Activated CD4-positive, alpha-beta T cell treated with anti-CD3 and anti-CD28 coated beads, Interleukin-2, amount 50 U/mL, for 1 hour (primary cell): ENCODE measurements around the gene ETFA.

ENCODE experiments used
- DNase-seq: peaks from one replicate; pipeline ENCODE4 v3.0.0-alpha.2; 2020

Gene ETFA

DNA sequence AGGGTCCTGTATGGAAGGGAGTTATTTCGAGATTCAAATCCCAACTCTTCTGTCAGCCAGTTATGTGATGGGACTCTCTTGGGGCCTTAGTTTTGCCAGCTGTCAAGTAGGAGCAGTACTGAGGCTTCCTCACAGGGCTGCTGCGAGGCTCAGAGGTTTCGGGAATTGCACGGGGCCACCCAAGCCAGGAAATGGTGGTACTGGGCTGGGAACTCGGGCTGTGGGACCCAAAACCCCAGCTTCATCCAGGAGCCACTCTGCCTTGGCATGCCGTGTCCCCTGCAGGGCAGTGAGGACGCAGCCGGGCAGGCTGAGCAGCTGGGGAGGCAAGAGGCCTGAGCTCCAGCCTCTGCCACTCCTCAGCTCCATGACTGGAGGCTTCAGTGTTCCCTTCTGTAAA is 118.6 kb downstream of the ETFA start:
- no peak for DNase-seq

DNA sequence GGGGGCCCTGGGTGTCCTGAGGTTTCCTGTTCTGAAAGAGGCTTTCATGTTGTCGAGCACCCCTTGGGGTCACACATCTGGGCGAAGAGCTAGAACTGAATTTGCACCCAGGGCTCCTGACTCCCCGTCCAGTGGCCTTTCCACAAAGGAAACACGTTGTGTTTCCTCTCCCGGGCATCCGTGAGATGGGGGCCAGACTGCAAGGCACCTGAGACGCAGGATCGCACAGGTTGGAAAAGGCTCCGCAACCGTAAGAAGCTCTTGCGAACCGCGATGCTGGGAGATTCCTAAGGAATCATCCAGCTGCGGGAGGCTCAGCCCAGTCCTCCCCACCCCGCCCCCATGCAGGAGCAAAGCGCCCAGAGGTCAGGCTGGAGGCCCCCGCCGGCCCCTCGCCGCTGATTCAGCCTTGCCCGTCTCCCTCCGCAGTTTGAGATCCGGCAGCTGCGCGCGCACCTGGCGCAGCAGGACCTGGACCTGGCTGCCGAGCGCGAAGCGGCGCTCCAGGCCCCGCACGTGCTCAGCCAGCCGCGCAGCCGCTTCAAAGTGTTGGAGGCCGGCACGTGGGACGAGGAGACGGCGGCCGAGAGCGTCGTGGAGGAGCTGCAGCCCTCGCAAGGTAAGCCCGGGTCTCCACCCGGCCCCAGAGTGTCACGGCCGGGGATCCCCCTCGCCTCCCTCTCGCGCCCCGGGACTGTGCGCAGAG is 119.6 kb downstream of the ETFA start:
- DNase-seq: no peak

DNA sequence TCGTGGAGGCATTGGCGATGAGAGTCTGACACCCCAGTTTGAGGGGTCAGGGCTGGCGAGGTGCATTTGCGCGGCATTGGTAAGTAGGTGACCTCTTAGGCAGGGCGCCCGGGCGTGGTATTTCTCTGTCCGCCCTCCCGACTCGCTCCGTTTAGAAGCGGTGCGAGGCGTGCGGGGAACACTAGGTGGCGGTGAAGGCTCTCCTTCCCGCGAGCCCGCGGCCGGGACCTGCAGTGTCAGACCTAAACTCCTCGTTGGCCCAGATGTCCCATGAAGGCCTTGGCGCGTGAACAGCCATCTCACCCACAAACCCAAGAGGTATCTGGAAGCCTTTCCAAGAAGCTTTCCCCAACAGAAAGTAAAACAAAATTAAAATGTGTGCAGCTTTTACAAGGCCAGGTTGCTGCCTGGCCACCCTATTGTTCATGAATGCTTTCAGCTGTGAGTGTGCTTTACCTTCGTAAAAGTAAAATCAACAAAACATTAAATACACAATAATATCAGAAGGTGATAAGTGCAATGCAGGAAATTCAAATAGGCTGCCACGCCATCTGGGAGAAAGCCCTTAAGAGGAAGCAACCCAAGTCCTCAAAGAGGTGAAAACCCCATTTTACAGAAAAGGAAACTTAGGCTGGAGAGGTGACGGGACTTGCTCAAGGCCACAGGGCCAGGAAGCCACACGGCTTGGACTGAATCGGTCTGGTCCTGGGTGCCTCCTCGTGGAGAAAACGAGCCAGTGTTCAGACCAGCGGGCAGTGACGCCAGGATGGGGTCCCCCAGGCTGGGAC is 120.3 kb downstream of the ETFA start:
- DNase-seq: peak; percentile 59

DNA sequence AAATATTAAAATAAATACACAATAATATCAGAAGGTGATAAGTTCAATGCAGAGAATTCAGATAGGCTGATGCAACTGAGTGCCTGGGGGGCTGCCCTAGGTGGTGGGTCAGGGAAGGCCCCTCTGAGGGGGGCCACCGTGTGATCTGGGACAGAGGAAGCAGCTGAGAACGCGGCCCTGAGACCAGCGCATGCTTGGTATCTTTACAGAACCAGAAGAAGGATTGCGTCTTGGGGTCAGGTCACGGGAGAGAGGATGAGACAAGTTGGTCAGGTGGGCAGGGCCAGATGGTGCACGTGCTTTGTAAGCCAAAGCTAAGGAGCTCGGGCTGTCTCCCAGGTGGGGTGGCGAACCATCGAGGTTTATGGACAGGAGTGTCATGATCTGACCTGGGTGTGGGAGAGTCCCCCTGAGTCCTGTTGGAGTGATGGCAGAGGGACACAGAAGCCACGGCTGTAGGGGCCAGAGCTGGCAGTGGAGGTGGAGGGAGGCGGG is 121.2 kb downstream of the ETFA start:
- DNase-seq: no peak

DNA sequence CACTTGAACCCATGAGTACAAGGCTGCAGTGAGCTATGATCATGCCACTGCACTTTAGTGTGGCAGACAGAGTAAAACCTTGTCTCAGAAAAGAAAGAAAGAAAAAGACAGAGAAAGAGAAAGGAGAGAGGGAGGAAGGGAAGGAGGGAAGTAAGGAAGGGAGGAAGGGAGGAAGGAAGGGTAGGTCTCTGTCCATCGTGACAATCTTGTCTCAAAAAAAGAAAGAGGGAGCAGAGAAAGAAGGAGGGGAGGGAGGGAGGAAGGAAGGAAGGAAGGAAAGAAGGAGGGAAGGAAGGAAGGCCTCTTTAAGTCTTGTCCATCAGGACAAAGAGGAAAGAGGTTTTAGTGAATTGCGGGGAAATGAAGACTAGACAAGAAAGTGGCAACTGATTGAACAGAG is 122.2 kb downstream of the ETFA start:
- DNase-seq: no peak

DNA sequence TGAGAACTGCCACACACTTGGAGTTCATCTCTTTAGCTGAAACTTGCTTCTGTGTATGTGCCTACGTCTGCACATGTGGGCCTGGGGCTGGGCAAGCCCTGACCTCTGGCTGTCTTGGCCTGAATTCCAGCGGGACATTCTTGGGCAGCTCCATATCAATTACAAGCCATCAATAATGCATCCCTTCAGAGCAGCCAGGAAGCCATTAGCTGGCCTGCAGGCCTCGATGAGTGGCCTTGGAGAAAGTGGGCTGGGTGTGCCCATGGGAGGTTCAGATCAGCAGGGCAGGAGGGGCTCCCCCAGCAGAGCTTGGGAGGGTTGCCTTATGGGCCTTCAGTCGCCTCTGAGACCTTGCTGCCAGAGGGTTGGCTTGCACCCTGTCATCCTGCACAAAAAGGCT is 124.1 kb downstream of the ETFA start:
- no peak for DNase-seq

DNA sequence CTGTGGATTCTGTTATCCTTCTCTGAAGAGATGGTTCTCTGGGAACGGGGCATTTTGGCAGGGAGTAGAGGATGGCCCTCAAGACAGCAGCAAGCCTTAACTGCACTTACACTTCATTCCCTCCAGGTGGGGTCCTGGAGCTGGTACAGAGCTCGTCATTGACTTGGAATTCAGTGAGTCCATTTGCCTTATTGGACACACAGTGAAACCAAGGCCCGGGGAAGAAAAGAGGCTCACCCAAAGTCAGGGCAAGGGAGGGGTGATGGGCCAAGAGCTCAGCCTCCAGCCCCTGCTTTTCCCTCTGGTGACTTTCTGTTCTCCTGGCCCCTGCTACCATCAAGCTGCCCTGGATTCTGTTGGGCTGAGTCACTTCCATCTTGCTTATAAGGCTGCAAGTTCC is 125.6 kb downstream of the ETFA start:
- no peak for DNase-seq

DNA sequence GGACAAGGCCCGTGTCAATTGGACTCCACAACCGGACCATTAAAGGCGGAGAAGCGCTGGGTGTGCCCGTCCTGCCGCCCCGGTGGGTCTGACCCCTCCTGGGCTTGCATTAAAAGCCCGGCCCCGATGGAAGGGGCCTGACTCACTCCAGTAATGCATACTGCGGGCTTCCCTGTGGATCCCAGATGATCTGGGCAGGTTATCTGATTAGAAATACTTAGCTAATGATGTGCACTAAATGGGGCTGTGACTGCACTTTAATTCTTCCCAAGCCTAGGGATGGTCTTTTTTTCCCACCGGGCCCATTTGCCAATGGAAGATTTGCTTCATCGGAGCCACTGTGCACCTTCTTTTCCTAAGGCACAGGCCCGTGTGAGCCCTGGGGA is 126.6 kb downstream of the ETFA start:
- no peak for DNase-seq

DNA sequence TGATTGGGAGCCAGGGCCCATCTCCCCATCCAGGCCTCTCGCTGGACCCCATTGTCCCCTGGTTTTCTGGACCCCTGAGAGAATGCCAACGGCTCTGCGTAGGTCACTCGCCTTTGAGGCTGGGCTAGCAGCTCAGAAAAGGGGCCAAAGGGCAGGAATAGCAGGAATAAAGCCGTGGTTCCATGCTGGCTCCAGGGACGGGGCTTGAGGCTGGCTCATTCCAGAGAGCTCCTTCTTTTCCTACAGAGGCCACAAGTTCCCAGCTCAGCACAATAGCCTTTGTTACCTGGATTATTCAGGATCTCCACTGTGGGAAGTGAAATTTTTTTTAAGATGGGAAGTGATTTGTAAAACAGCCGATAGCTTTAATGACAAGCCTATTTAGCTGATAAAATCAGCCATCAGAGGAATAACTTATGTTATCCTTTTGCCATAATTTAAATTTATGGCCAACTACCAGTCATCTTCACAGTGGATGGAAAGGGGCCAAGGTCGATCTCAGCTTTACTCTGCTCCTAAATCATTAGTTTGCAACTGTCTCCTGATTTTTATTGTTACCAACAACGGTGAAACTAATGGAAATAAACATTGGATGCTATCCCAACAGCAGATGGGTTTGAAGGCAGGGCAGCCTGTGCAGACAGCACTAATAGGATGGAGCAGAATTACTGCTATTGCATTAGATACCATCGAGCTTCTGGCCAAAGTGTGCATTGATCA is 127.2 kb downstream of the ETFA start:
- DNase-seq: no peak

DNA sequence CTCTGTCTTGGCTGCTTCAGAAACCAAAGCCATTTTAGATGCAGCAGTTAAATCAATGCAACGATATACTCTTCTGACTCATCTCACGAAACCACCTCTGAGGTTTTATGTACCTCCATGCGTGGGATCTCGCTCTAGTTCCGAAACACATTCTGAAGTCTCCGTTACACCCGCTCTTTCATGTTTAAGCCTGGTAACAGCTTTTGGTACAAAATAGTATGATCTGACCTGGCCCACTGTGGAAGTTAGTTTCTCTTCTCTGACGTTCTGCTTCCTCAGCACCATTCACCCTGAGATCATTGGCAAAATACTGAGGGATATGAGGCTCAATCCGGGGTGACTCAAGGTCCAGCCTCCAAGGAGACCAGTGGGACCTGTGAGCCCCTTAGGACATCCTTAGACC is 129.6 kb downstream of the ETFA start:
- DNase-seq: no peak

DNA sequence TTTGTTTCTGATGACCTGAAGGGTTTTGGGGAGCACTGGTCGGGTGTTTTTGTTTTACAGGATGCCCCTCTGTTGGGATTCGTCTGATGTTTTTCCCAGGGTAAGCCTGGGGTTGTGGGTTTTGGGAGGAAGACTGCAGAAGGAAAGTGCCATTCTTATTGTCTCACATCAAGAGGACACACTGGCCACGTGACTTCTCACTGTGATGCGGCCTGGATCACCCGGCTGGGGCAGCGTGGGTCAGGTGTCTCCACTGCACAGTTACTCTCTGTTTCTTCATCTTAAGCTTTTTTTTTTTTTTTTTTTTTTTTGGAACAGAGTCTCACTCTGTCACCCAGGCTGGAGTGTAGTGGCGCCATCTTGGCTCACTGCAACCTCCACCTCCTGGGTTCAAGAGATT is 130.9 kb downstream of the ETFA start:
- DNase-seq: no peak

DNA sequence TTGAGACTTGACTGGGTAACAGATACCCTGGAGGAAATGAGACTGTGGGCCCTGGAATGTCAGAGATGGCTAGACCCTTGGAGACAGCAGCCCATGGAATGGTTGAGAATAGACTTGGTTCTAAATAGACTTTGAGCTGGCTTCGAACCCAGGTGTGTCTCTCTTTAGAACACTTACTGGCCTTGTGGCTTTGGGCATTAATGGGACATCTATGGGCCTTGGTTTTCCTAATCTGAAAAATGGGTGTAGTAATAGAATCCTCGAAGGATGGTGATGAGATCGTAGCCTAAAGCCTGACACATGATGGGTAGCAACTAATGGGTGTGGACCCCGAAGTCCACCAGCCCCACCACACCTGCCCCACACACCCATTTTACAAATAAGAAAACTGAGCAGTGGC is 132.2 kb downstream of the ETFA start:
- no peak for DNase-seq

DNA sequence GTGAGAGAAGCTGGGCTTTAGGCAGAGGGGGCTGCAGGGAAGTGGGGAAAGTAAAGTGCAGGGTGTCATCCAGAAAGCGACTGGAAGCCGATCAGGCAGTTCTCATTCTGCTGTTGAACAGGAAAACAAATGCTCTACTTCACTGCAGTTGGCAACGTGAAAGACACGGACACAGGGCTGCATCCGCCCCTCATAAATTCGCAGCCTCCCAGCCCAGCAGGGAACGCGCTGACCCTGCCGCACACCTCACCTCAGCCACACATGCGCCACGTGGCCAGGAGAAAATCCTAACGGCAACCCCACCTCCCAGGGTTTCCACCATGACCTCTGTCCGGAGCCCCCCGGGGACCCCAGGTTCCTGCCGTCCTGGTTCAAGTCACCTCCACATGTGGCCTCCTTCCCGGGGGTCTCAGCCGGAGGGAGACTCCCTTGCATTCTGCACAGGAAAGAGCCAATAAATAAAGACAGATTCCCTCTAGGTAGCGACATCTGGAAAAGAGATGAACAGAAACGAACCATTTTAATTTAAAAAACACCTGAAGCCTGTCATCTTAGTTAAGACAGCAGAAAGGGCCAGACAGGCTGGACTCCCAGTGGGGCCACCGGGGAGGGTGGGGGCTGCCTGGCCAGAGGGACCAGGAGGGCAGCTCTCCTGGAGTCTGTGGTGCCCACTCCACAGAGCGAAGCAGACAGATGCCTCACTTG is 132.8 kb downstream of the ETFA start:
- DNase-seq: no peak

DNA sequence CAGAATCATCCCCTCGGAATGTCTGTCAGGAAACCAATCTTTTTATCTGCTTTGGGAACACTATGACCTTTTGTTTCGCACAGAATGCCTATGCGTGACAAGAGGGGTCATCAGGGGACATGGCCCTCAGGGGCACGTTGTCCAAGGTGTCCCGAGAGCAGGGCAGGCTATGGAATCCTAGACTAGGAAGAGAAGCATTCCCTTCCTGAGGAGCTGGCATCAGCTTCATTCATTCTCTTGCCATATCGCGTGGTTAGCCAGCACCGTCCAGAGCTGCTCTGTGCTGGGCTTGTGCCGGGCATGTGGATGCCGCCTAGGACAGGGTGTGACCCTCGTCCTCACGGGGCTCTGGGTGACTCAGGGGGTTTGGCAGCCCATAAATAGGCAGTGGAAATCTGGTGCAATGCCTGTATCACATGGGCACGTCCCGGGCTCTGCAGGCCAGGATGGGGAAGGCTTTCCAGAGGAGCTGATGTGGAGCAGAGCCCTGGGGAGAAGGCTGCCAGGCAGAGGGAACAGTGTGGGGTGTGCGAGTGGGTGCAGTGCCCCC is 133.7 kb downstream of the ETFA start:
- no peak for DNase-seq

DNA sequence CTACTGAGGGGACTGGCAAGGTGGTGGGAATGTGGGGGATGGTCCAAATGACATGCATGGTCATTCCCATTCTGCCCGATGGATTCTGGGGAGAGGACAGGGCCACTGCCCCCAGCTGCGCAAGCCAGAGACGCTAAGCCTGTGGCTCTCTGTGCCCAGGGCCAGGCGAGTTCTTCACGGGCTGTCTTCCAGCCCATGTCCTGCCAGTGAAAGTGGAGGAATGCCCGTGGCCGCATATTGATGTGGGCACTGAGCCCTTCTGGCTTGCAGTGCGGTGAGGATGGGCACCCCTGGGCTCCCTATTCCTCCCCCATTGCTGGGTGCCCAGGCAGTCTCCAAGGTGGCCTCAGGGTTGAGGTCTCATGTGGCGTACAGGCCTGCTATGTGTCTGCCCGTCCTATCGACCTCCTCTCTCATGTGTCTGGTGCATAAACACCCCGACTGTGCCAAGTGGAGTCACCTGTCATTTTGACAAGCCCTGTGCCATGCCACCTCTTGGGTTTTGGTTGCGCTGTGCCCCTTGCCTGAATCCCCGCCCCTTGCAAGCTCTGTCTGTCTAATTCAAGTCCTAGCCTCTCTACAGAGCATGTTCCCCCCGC is 134.7 kb downstream of the ETFA start:
- DNase-seq: no peak

DNA sequence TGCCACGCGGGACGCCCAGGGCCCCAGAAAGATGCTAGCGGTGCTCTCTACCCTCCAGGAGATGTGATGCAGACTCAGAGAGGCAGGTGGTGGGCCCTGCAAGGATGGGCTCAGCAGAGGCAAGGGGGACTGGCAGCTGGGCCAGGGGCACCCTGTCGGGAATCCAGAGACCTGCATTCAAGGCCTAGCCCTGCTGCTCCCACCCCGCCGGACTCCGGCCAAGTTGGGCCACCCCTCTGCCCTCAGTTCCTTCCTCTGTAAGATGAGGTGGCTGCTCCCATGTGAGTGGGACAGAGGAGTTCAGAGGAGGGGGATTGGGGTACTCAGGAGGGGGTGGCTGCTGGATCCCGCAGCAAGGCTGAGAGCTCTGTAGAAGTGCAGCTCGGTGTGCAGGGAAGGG is 135.2 kb downstream of the ETFA start:
- no peak for DNase-seq

DNA sequence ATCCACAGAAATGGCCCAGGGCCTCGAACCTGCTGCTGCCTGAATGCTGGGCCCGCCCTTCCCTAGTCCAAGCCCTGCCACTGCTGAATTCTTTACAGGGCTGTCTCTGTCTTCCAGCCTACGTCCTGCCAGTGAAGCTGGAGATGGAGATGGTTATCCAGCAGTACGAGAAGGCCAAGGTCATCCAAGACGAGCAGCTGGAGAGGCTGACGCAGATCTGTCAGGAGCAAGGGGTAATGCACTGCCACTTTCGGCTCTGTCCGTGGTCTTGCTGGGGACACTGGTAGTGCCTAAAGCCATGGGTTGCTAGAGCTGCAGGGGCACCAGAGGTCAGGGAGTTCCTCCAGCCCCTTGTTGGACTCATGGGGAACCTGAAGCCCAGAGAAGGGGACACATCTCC is 135.8 kb downstream of the ETFA start:
- no peak for DNase-seq

DNA sequence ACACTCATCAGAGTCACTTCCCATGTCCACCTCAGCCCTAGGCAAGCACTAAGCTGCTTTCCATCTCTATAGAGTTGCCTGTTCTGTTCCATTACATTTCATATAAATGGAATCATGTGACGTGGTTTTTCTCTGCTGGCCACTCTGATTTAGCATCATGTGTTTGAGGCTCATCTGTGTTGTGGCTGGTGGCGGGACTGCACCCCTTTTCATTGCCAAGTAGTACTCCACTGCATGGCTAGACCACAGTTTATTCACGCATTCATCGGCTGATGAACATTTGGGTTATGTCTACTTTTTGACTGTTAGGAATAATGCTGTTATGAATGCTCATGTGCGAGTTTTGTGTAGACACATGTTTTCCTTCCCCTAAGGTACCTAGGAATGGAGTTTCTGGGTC is 136.6 kb downstream of the ETFA start:
- DNase-seq: no peak

DNA sequence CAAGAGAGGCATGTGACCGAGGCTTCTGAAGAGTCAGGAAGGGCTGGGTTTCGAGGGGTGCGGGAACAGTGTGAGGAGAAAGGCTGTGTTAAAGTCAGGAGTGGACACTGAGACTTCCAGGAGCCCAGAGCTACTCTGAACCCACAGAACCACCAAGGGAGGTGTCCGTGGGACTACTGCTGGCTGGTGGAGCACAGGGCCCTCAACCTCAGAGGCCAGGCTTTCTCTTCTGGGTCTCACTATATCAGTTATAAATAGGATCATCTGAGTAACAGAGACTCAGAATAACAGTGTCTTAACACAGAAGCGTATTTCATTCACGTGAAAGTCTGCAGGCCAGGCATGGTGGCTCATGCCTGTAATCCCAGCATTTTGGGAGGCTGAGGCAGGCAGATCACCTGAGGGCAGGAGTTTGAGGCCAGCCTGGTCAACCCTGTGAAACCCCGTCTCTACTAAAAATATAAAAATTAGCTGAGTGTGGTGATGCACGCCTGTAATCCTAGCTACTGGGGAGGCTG is 137.9 kb downstream of the ETFA start:
- DNase-seq: no peak

DNA sequence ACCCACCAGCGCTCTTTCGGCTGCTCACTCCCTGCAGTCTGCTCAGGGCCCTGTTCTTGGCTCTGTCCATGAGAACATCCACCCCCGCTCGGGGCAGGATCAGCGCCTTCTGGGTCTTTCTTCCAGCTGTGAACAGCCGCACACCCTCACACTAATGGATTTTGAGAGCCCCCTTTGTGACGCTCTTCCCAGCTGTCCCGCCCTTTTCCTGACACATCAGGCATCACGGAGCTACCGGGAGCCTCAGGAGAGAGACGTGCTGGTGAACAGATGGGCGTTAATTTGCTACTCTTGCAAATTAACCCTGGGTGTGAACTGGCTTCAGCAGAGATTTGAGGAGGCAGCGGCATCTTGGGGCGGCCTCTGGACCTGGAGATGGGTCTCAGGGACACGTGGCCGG is 138.5 kb downstream of the ETFA start:
- no peak for DNase-seq

DNA sequence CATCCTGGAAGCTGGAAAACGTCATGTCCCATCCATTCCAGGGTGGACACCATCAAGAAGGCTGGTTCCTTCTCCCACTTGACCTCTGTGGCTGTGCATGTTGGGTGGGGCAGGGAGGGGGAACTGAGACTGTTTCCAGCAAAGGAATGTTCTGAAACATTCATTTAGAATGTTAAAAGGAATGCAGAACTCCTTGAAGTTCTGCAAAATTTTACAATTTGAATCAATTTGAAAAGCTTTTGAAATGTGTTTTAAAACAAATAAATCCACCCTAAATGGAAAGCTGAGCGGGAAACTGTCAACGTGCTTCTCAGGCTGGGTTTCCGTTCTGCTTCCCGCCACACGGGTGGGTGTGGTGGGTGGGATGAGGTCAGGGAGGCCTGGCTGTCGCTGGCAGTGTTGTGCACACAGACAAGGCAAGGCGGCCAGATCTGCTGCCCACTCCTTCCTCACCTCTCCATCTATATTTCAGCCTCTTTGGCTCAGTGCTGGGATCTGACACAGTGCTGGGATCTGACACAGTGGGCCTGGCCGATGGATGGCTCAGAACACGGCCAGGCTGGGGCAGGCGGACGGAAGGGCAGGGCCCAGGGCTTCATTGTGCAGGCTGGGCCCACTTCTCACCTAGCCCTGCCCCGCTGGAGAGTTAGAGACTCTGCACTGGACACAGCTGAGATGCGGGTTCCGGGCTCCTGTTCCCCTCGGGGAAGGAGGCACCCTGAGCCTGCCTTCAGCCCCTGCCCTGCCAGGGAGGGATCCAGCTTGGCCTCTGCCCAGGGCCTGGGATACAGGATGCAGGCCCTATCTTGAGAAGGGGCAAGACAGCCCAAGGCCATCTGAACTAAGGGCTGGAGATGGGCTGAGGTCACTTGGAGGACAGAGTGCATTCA is 141.1 kb downstream of the ETFA start:
- no peak for DNase-seq
